Left ventricle myocardium inferior (tissue), 1 donor: Measurements from ENCODE around the gene BBOX1. TPM values are rescaled to one million over a fixed set of nuclear protein-coding genes. Genes with fewer than 3 reads are reported as not detected.

Source experiments
- DNase-seq: peaks from one replicate; pipeline ENCODE4 v3.0.0-alpha.2; 2020
- H3K27ac ChIP-seq: fragments of 200-600 bp; replicated peaks from 2 replicates; pipeline ENCODE4 v1.8.0; 2021
- H3K27me3 ChIP-seq: fragments of 200-600 bp; 2 replicates; pipeline ENCODE4 v1.8.0; 2021; ENCODE audit warnings: low read depth
- H3K36me3 ChIP-seq: fragments of 200-600 bp; 2 replicates; pipeline ENCODE4 v1.8.0; 2021
- H3K4me1 ChIP-seq: fragments of 200-600 bp; 2 replicates; pipeline ENCODE4 v1.8.0; 2021
- H3K4me3 ChIP-seq: fragments of 200-600 bp; 2 replicates; pipeline ENCODE4 v1.8.0; 2021; ENCODE audit warnings: mild to moderate bottlenecking, moderate library complexity
- H3K9me3 ChIP-seq: fragments of 200-600 bp; replicated peaks from 2 replicates; pipeline ENCODE4 v1.8.0; 2021
- CTCF ChIP-seq: fragments of 200-600 bp; IDR thresholded peaks from 2 replicates; pipeline ENCODE4 v1.8.0; 2021; ENCODE audit warnings: antibody characterized with exemption, mild to moderate bottlenecking, borderline replicate concordance
- intact Hi-C: fragments of 100-400 bp; cut with micrococcal nuclease; formaldehyde crosslinking; loops from one replicate; pipeline ENCODE4 v1.11.0; 2022
- total RNA-seq: library from RNA; stranded (reverse); fragmentation: NEBNext Ultra II Directional; extraction: Animal tissue kit (Norgen Biotek cat#: 25700); gene quantifications from one replicate; pipeline ENCODE4 v1.2.1, GENCODE V29; 2021
- donor health status: DM: no; HTN: yes; CAD: no; lungs with severe emphysema.

Gene BBOX1
- total RNA-seq, 1 donor from 2014 or later = not detected

GRCh38 chr11:27028561-27028965 lies 12.1 kb upstream of the BBOX1 start:
- no peaks in the 10 kb centered on the region for H3K27me3 ChIP-seq
- H3K9me3 ChIP-seq = no peaks in the 10 kb centered on the region
- H3K4me3 ChIP-seq = no peak overlapping the region
- no peak overlapping the region for H3K27ac ChIP-seq
- H3K36me3 ChIP-seq = no peaks in the 10 kb centered on the region
- TF ChIP-seq CTCF = no peak
- no peaks in the 10 kb centered on the region for H3K4me1 ChIP-seq
- intact Hi-C loops = no loop called here
- DNase-seq = no peak

DNA sequence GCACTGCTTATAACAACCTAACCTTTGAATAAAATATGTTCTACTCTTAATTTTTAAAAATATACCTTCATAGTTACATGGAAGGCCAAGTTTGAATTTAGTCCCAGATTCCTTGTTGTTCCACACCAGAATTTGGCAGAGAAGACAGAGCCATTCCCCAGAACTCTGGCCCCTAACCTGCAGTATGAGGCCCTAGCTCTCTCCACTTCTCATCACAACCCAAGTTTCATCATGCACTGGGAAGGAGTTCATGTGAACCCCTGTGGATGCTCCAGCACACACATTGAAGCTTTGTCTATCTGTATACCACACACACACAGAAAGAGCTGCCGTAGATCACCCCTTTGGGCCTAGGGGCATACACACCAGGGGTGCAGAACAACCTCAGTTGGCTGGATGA lies 10.6 kb upstream of the BBOX1 start:
- no peak for DNase-seq
- H3K9me3 ChIP-seq = peaks cover 8% of the 10 kb centered on the region
- no peak for TF ChIP-seq CTCF
- no peaks in the 10 kb centered on the region for H3K4me1 ChIP-seq
- no peak overlapping the region for H3K27ac ChIP-seq
- H3K4me3 ChIP-seq = no peak overlapping the region
- no peaks in the 10 kb centered on the region for H3K36me3 ChIP-seq
- H3K27me3 ChIP-seq = no peaks in the 10 kb centered on the region
- intact Hi-C loops = no loop called here

- TF ChIP-seq CTCF = no peak
- Histone ChIP-seq H3K4me3 (no peak overlapping the region), H3K36me3 (no peaks in the 10 kb centered on the region), H3K27ac (no peak overlapping the region), H3K4me1 (no peaks in the 10 kb centered on the region), H3K9me3 (peaks cover 26% of the 10 kb centered on the region), H3K27me3 (no peaks in the 10 kb centered on the region)
- intact Hi-C loops = no loop called here
- no peak for DNase-seq
Observed at GRCh38 chr11:27031754-27032153, 8.9 kb upstream of the BBOX1 start.

- intact Hi-C loops = no loop called here
- peaks cover 60% of the 10 kb centered on the region for H3K9me3 ChIP-seq
- H3K36me3 ChIP-seq = no peaks in the 10 kb centered on the region
- no peak overlapping the region for H3K4me3 ChIP-seq
- no peaks in the 10 kb centered on the region for H3K4me1 ChIP-seq
- TF ChIP-seq CTCF = no peak
- DNase-seq = no peak
- no peaks in the 10 kb centered on the region for H3K27me3 ChIP-seq
- no peak overlapping the region for H3K27ac ChIP-seq
Observed at GRCh38 chr11:27039873-27040272, 742 bp upstream of the BBOX1 start.

- no peak overlapping the region for H3K27ac ChIP-seq
- H3K4me3 ChIP-seq = no peak overlapping the region
- TF ChIP-seq CTCF = no peak
- H3K27me3 ChIP-seq = no peaks in the 10 kb centered on the region
- DNase-seq = no peak
- H3K9me3 ChIP-seq = peaks cover 46% of the 10 kb centered on the region
- no peaks in the 10 kb centered on the region for H3K36me3 ChIP-seq
- intact Hi-C loops = no loop called here
- H3K4me1 ChIP-seq = no peaks in the 10 kb centered on the region
Observed at GRCh38 chr11:27041141-27041899, 705 bp downstream of the BBOX1 start.
